ENCODE results near the gene LTC4S.
"Not testable (repeated sequence)": the region's sequence is repeated elsewhere in the genome, so short reads cannot be mapped to it uniquely, and the experiment has no call there.

The LTC4S gene

GRCh38 chr5:179783128-179783527, 10.7 kb upstream of the LTC4S start:
- no peak overlapping the region for H3K4me3 ChIP-seq (ENCODE audit: low read depth, low read length, poor library complexity, severe bottlenecking)
- no peak for TF ChIP-seq EZH2 (IDR thresholded peaks at IDR 0.05; ENCODE audit: borderline replicate concordance, low read length)
- TF ChIP-seq, protein P1, sequence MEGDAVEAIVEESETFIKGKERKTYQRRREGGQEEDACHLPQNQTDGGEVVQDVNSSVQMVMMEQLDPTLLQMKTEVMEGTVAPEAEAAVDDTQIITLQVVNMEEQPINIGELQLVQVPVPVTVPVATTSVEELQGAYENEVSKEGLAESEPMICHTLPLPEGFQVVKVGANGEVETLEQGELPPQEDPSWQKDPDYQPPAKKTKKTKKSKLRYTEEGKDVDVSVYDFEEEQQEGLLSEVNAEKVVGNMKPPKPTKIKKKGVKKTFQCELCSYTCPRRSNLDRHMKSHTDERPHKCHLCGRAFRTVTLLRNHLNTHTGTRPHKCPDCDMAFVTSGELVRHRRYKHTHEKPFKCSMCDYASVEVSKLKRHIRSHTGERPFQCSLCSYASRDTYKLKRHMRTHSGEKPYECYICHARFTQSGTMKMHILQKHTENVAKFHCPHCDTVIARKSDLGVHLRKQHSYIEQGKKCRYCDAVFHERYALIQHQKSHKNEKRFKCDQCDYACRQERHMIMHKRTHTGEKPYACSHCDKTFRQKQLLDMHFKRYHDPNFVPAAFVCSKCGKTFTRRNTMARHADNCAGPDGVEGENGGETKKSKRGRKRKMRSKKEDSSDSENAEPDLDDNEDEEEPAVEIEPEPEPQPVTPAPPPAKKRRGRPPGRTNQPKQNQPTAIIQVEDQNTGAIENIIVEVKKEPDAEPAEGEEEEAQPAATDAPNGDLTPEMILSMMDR (IDR thresholded peaks at IDR 0.05; ENCODE audit: low read length) = no peak
- H3K9me2 ChIP-seq (ENCODE audit: low read depth, low read length) = no peaks in the 10 kb centered on the region
- H3K79me2 ChIP-seq (ENCODE audit: insufficient read depth, low read length) = no peaks in the 10 kb centered on the region
- H3K27ac ChIP-seq (ENCODE audit: low read depth, low read length, poor library complexity, severe bottlenecking) = no peak overlapping the region
- no peaks in the 10 kb centered on the region for H3K27me3 ChIP-seq (ENCODE audit: insufficient read depth, low read length)
- H3K36me3 ChIP-seq (ENCODE audit: insufficient read depth, low read length) = 0 out of 2 replicates have a peak, but pooled peaks cover 3% of the 10 kb centered on the region
- H3F3A ChIP-seq (ENCODE audit: insufficient read depth, low read length) = no peaks in the 10 kb centered on the region
- H3K4me1 ChIP-seq (ENCODE audit: insufficient read depth, low read length, severe bottlenecking) = no peaks in the 10 kb centered on the region
- no peak overlapping the region for H3K9ac ChIP-seq (ENCODE audit: low read length)
- H3K9me3 ChIP-seq (ENCODE audit: low read length) = no peaks in the 10 kb centered on the region
- no peak overlapping the region for H3K4me2 ChIP-seq (ENCODE audit: low read length)
- H2AFZ ChIP-seq (ENCODE audit: low read length) = no peak overlapping the region
- no peaks in the 10 kb centered on the region for H4K20me1 ChIP-seq (ENCODE audit: insufficient read depth, low read length)

DNA sequence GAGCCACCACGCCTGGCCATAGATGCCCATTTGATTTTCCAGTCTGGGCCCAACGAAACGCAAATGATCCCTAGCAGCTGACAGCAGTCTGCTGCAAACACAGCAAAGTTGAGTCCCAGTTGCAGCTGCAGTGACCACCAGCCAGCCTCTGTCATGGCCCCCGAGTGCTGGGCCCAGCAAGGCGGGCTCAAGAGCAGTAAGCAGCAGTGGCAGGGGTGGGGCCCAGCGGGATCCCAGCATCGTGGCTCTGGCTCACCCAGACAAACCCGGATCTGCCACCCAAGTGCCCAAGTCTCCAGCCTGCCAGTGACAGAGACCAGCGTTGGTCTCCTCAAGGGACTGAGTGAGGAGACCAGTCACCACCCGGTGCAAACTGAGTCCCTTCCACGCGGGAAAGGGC, 6.9 kb upstream of the LTC4S start:
- no peaks in the 10 kb centered on the region for H3K27me3 ChIP-seq (ENCODE audit: insufficient read depth, low read length)
- H3K4me3 ChIP-seq (ENCODE audit: low read depth, low read length, poor library complexity, severe bottlenecking) = no peak overlapping the region
- no peaks in the 10 kb centered on the region for H3K9me3 ChIP-seq (ENCODE audit: low read length)
- H3K9ac ChIP-seq (ENCODE audit: low read length) = no peak overlapping the region
- TF ChIP-seq, protein P1 (IDR thresholded peaks at IDR 0.05; ENCODE audit: low read length) = no peak
- TF ChIP-seq EZH2 (IDR thresholded peaks at IDR 0.05; ENCODE audit: borderline replicate concordance, low read length) = no peak
- H3K4me1 ChIP-seq (ENCODE audit: insufficient read depth, low read length, severe bottlenecking) = no peaks in the 10 kb centered on the region
- no peaks in the 10 kb centered on the region for H4K20me1 ChIP-seq (ENCODE audit: insufficient read depth, low read length)
- no peaks in the 10 kb centered on the region for H3F3A ChIP-seq (ENCODE audit: insufficient read depth, low read length)
- no peak overlapping the region for H2AFZ ChIP-seq (ENCODE audit: low read length)
- H3K79me2 ChIP-seq (ENCODE audit: insufficient read depth, low read length) = no peaks in the 10 kb centered on the region
- no peak overlapping the region for H3K27ac ChIP-seq (ENCODE audit: low read depth, low read length, poor library complexity, severe bottlenecking)
- H3K4me2 ChIP-seq (ENCODE audit: low read length) = no peak overlapping the region
- no peaks in the 10 kb centered on the region for H3K36me3 ChIP-seq (ENCODE audit: insufficient read depth, low read length)
- H3K9me2 ChIP-seq (ENCODE audit: low read depth, low read length) = no peaks in the 10 kb centered on the region

- H3K27me3 ChIP-seq (ENCODE audit: insufficient read depth, low read length) = no peaks in the 10 kb centered on the region
- no peaks in the 10 kb centered on the region for H4K20me1 ChIP-seq (ENCODE audit: insufficient read depth, low read length)
- no peak for TF ChIP-seq EZH2 (IDR thresholded peaks at IDR 0.05; ENCODE audit: borderline replicate concordance, low read length)
- TF ChIP-seq, protein P1 (IDR thresholded peaks at IDR 0.05; ENCODE audit: low read length) = no peak
- H3K9me2 ChIP-seq (ENCODE audit: low read depth, low read length) = no peaks in the 10 kb centered on the region
- no peak overlapping the region for H3K27ac ChIP-seq (ENCODE audit: low read depth, low read length, poor library complexity, severe bottlenecking)
- H3K36me3 ChIP-seq (ENCODE audit: insufficient read depth, low read length) = no peaks in the 10 kb centered on the region
- no peaks in the 10 kb centered on the region for H3K79me2 ChIP-seq (ENCODE audit: insufficient read depth, low read length)
- H2AFZ ChIP-seq (ENCODE audit: low read length) = no peak overlapping the region
- H3K9ac ChIP-seq (ENCODE audit: low read length) = no peak overlapping the region
- H3K9me3 ChIP-seq (ENCODE audit: low read length) = no peaks in the 10 kb centered on the region
- no peaks in the 10 kb centered on the region for H3F3A ChIP-seq (ENCODE audit: insufficient read depth, low read length)
- H3K4me1 ChIP-seq (ENCODE audit: insufficient read depth, low read length, severe bottlenecking) = no peaks in the 10 kb centered on the region
- no peak overlapping the region for H3K4me2 ChIP-seq (ENCODE audit: low read length)
- no peak overlapping the region for H3K4me3 ChIP-seq (ENCODE audit: low read depth, low read length, poor library complexity, severe bottlenecking)
Measured at GRCh38 chr5:179788193-179788854, 5.5 kb upstream of the LTC4S start.

- H3K27ac ChIP-seq (ENCODE audit: low read depth, low read length, poor library complexity, severe bottlenecking); H3K9ac ChIP-seq (ENCODE audit: low read length); H4K20me1 ChIP-seq (ENCODE audit: insufficient read depth, low read length); H2AFZ ChIP-seq (ENCODE audit: low read length); H3K79me2 ChIP-seq (ENCODE audit: insufficient read depth, low read length); H3K4me3 ChIP-seq (ENCODE audit: low read depth, low read length, poor library complexity, severe bottlenecking); H3K4me2 ChIP-seq (ENCODE audit: low read length); H3K27me3 ChIP-seq (ENCODE audit: insufficient read depth, low read length); H3K9me3 ChIP-seq (ENCODE audit: low read length); H3F3A ChIP-seq (ENCODE audit: insufficient read depth, low read length); H3K9me2 ChIP-seq (ENCODE audit: low read depth, low read length); H3K4me1 ChIP-seq (ENCODE audit: insufficient read depth, low read length, severe bottlenecking); H3K36me3 ChIP-seq (ENCODE audit: insufficient read depth, low read length): not testable (repeated sequence)
Measured at GRCh38 chr5:179789278-179789677, 4.5 kb upstream of the LTC4S start.

All from OCI-LY1 (cell line).